ENCODE measurements around the gene GPC5.

- TF ChIP-seq, protein P1, sequence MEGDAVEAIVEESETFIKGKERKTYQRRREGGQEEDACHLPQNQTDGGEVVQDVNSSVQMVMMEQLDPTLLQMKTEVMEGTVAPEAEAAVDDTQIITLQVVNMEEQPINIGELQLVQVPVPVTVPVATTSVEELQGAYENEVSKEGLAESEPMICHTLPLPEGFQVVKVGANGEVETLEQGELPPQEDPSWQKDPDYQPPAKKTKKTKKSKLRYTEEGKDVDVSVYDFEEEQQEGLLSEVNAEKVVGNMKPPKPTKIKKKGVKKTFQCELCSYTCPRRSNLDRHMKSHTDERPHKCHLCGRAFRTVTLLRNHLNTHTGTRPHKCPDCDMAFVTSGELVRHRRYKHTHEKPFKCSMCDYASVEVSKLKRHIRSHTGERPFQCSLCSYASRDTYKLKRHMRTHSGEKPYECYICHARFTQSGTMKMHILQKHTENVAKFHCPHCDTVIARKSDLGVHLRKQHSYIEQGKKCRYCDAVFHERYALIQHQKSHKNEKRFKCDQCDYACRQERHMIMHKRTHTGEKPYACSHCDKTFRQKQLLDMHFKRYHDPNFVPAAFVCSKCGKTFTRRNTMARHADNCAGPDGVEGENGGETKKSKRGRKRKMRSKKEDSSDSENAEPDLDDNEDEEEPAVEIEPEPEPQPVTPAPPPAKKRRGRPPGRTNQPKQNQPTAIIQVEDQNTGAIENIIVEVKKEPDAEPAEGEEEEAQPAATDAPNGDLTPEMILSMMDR (IDR thresholded peaks at IDR 0.05; ENCODE audit: insufficient read depth, low read length, poor library complexity, severe bottlenecking): no peak
- no peak for TF ChIP-seq EZH2phosphoT487 (conservative IDR thresholded peaks at IDR 0.05; ENCODE audit: low read length)
These were observed 535.9 kb downstream of the GPC5 start for GRCh38 chr13:91934354-91934753.

Data from SU-DHL-6 (cell line).